Ovary (tissue), 9 donors: ENCODE data around the gene GATD1. TPM values are rescaled to one million over a fixed set of nuclear protein-coding genes. Genes with fewer than 3 reads are reported as not detected.
A peak's percentile ranks its signal among the peaks of the same experiment; 100 is the strongest.

Source experiments
- DNase-seq, 5 donors: peaks; one replicate each; pipeline ENCODE4 v3.0.0-alpha.2; 2019 to 2020
- H3K27ac ChIP-seq, 2 donors: fragments of 200-600 bp; one replicate each; pipeline versions ENCODE4 v1.5.1 to v1.8.0; 2019 to 2022
- H3K27me3 ChIP-seq: fragments of 200-600 bp; one replicate; pipeline ENCODE4 v1.8.0; 2022
- H3K36me3 ChIP-seq: fragments of 200-600 bp; sonication (generic); one replicate; pipeline ENCODE4 v1.5.1; 2019
- H3K4me1 ChIP-seq: one replicate; pipeline ENCODE4 v1.8.1; 2013; ENCODE audit warnings: mild to moderate bottlenecking, moderate library complexity; ENCODE audit not compliant: insufficient read depth
- H3K4me3 ChIP-seq: fragments of 200-600 bp; sonication (generic); one replicate; pipeline ENCODE4 v1.5.1; 2017
- H3K9me3 ChIP-seq, 2 donors: fragments of 200-600 bp in 1 of 2; sonication (generic) in 1 of 2; one replicate each; pipeline versions ENCODE4 v1.5.1 to v1.8.1; 2013 to 2019; ENCODE audit warnings: mild to moderate bottlenecking in 1 of 2, moderate library complexity in 1 of 2
- CTCF ChIP-seq, 3 donors: fragments of 450-650 bp in 2 of 3; fragments of 200-600 bp in 1 of 3; IDR thresholded peaks; one replicate each; pipeline versions ENCODE4 v1.5.1 to v1.8.0; 2016 to 2022; ENCODE audit warnings: antibody characterized with exemption in 3 of 3, mild to moderate bottlenecking in 1 of 3
- EP300 ChIP-seq: sonication (generic); formaldehyde crosslinking; IDR thresholded peaks from one replicate; pipeline ENCODE4 v1.6.1; 2017; ENCODE audit warnings: antibody characterized with exemption
- POLR2A ChIP-seq: fragments of 450-650 bp; IDR thresholded peaks from one replicate; pipeline ENCODE4 v1.6.1; 2017; ENCODE audit warnings: antibody characterized with exemption, mild to moderate bottlenecking, moderate library complexity
- WGBS, 3 donors: extraction: QIAGEN DNeasy Blood & Tissue Kit in 1 of 3; methylation state at CpG; one replicate each; pipeline versions ENCODE4 v1.1.5 to v1.1.7; 2013 to 2017; 5-methylcytosine and 5-hydroxymethylcytosine counted together
- intact Hi-C, 4 donors: fragments of 100-400 bp; cut with DNase I; formaldehyde crosslinking; loops; one replicate each; pipeline versions ENCODE4 v1.11.0 to v1.15.1; 2022 to 2023
- polyA plus RNA-seq, 2 donors: library from polyadenylated mRNA; stranded (reverse); fragments of 200-250 nt in 1 of 2; fragments of 350-450 nt in 1 of 2; fragmentation: Illumina TruSeq in 1 of 2; extraction: RNeasy Lipid Tissue Mini Kit (QIAGEN cat#74804) in 1 of 2; gene quantifications; one replicate each; pipeline ENCODE4 v1.2.3, GENCODE V29; 2013 to 2014
- total RNA-seq, 7 donors: library from RNA; depleted of rRNA in 2 of 7; stranded (reverse); fragments of >200 nt in 2 of 7; fragmentation: NEBNext Ultra II Directional in 3 of 7; extraction: Animal tissue kit (Norgen Biotek cat#: 25700) in 3 of 7; gene quantifications; one replicate each; pipeline versions ENCODE4 v1.1.0 to v1.2.4, GENCODE V29; 2016 to 2023
- donor health status: DM: no; HTN: no; CAD: no; lungs with moderate emphysema.
- donor health status: DM: no; HTN: no; CAD: no.
- donor health status: Bipolar disorder and iron deficiency.
- donor health status: DM: yes; HTN: yes; CAD: no.
- donor health status: DM: no; HTN: no; CAD: no.
- donor health status: DM: yes; HTN: yes; CAD: no.

GATD1 gene
- total and polyA plus RNA-seq, 9 donors = 9.4 to 79.8 (median 56.6) TPM

DNA sequence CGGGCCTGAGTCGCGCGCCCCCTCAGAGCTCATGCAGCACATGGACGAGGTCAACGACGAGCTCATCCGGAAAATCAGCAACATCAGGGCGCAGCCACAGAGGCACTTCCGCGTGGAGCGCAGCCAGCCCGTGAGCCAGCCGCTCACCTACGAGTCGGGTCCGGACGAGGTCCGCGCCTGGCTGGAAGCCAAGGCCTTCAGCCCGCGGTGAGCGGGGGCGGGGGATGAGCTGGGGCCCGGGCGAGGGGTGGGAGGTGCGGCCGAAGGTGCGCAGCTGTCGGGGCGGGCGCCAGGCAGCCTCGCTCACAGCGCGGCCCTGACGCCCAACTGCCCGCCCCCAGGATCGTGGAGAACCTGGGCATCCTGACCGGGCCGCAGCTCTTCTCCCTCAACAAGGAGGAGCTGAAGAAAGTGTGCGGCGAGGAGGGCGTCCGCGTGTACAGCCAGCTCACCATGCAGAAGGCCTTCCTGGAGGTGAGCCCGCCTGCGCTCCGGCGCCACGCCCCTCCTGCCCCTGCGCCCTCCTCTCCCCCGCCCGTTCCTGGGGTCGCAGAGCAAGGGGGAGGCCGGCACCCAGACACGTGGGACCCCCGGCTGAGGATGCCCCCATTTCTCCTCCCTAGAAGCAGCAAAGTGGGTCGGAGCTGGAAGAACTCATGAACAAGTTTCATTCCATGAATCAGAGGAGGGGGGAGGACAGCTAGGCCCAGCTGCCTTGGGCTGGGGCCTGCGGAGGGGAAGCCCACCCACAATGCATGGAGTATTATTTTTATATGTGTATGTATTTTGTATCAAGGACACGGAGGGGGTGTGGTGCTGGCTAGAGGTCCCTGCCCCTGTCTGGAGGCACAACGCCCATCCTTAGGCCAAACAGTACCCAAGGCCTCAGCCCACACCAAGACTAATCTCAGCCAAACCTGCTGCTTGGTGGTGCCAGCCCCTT, 50.7 kb downstream of the GATD1 start:
- Histone ChIP-seq H3K4me3 (peak overlapping the region; percentile 13), H3K36me3 (no peaks in the 10 kb centered on the region), H3K9me3 (no peaks in the 10 kb centered on the region), H3K27me3 (no peaks in the 10 kb centered on the region), H3K27ac (no peak overlapping the region), H3K4me1 (peaks cover 17% of the 10 kb centered on the region)
- peak; percentile 54 to 77 (median 63) for DNase-seq
- no peak for TF ChIP-seq EP300
- TF ChIP-seq POLR2A = no peak
- TF ChIP-seq CTCF (IDR thresholded peaks at IDR 0.05) = no peak
- intact Hi-C loops = loop anchor here in 2 of 4 donors (5.0 kb wide), 2 partner anchors 64 to 174 kb away; no protein-coding TSS in a partner anchor
- WGBS, 3 donors = 3 to 19% (median 9%) methylated on average over 16 to 61 of the region's 61 CpGs

GRCh38 chr11:725624-726202, 51.6 kb downstream of the GATD1 start:
- Histone ChIP-seq H3K4me1 (peaks cover 21% of the 10 kb centered on the region), H3K27me3 (no peaks in the 10 kb centered on the region), H3K27ac (no peak overlapping the region), H3K9me3 (no peaks in the 10 kb centered on the region), H3K4me3 (no peak overlapping the region), H3K36me3 (no peaks in the 10 kb centered on the region)
- WGBS, 3 donors = 4 to 16% (median 7%) methylated on average over 31 to 53 of the region's 53 CpGs
- intact Hi-C loops = loop anchor here in 2 of 4 donors (5.0 kb wide), 2 partner anchors 63 to 173 kb away; no protein-coding TSS in a partner anchor
- no peak for TF ChIP-seq EP300
- TF ChIP-seq POLR2A = no peak
- no peak for TF ChIP-seq CTCF (IDR thresholded peaks at IDR 0.05)
- DNase-seq = peak in 1 of 5 donors; percentile 46

DNA sequence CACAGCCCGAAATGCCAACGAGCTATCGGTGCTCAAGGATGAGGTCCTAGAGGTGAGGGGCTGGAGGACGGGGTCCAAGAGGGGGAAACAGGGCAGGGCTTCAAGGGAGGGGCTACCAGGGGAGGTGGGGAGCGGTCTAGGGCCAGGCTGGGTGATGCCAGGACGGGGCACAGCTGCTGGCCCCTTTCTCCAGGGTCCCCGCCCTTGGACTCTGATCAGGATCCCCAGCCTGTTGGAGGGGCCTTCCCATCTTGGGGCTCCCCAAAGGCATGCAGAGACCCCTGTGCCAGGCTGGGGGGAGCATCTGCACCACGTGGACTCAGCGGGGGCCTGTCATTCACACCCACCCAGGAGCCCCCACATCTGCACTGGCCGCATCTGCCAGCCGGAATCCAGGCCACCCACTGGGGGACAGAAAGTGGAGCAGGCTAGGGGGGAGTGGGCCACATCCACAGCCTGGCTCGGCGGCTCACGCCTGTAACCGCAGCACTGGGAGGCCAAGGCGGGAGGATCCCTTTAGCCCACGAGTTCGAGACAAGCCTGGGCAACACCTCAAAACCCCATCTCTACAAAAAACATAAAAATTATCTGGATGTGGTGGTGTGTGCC, 52.4 kb downstream of the GATD1 start:
- Histone ChIP-seq H3K9me3 (no peaks in the 10 kb centered on the region), H3K4me3 (no peak overlapping the region), H3K27me3 (no peaks in the 10 kb centered on the region), H3K27ac (no peak overlapping the region), H3K36me3 (no peaks in the 10 kb centered on the region), H3K4me1 (peaks cover 23% of the 10 kb centered on the region)
- DNase-seq = no peak
- TF ChIP-seq CTCF (IDR thresholded peaks at IDR 0.05) = no peak
- TF ChIP-seq EP300 = no peak
- no peak for TF ChIP-seq POLR2A
- 66 to 83% (median 72%) methylated on average over 14 to 18 of the region's 18 CpGs for WGBS, 3 donors
- intact Hi-C loops = loop anchor here in 3 of 4 donors (5.0 kb wide), 3 partner anchors 63 to 173 kb away; no protein-coding TSS in a partner anchor

DNA sequence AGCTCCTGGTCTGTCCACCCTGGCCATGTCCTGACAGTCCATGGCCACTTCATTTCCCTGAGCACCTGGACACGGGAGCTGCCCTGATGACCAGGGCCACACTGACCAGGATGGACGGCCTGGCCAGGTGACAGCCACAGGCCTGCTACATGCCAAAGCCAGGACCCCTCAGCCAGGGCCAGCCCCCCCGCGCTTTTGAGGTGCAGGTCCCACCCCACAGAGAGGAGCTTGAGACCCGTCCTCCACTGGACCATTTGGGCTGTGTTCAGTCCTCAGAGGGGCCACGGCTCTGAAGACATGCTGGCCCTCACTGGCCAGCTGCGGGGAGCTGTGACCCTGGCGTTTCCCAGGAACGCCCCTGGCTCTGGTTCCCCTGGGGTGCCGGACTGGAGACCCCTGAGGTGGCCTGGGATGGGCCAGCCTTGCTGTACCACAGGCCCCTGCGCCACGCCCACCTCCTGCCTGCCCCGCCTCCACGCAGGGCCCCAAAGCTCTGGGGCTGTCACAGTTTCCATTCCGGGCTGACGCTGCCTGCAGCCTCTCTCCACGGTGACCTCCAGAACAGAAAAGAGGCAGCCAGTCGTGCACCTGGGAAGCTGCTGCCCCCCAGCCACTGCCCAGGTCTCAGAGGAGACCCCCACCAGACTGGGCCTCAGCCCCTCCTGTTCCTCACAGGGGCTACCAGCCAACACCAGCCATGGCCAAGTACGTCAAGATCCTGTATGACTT, 53.1 kb downstream of the GATD1 start:
- intact Hi-C loops = loop anchor here in 2 of 4 donors (5.0 kb wide), 2 partner anchors 167 to 172 kb away; no protein-coding TSS in a partner anchor
- no peaks in the 10 kb centered on the region for H3K27me3 ChIP-seq
- WGBS, 3 donors = 76 to 85% (median 83%) methylated on average over 17 to 19 of the region's 19 CpGs

More for the DNA sequence above, 53.1 kb downstream of the GATD1 start:
- no peak for TF ChIP-seq POLR2A
- DNase-seq = peak in 1 of 5 donors; percentile 21
- Histone ChIP-seq H3K4me1 (peaks cover 23% of the 10 kb centered on the region), H3K36me3 (no peaks in the 10 kb centered on the region), H3K27ac (no peak overlapping the region), H3K9me3 (no peaks in the 10 kb centered on the region), H3K4me3 (no peak overlapping the region)
